HTERT RPE-1 (cell line): ENCODE data around the gene ZFPM1.

Experiments used
- in situ Hi-C: fragments of 300-500 bp; cut with MboI; formaldehyde crosslinking; loops from 4 replicates; pipeline ENCODE4 v1.14.3; 2020; ENCODE audit warnings: low sequenced_read_pairs

The ZFPM1 gene

DNA sequence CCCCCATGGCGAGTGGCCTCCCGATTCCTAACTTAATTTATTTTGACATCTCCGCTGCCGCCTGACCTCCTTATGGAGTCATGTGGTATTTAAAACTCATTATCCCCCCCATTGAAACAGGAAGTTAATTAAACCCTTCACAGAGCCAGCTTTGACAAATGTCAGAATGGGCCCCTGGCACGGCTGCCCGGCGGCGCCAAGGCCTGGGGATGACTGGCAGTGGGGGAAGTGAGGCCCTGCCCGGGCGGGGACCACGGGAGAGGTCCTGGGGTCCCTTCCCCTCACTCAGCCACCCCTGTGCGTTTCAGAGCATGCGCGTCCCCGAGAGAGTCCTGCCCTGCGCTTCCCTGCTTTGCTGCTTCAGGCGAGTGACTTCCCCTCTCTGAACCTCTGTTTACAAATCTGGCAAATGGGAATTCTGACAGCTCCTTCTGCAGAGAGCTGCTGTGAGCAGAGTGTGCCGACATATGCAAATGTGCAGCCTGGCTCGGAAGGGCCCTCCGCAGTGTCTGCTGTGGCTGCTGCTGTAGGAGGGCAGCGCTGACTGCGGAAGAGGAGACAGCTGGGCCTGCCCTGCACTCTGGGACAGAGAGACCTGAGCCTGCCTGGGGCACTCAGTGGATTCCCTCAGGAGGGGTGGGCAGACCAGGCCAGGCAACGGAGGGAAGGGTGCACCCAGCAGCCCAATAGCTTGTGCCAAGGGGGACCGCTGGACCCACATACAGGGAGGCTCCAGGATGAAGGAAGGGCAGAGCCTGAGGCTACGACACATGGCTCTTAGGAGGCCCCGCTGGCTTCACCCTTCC, 4.4 kb upstream of the ZFPM1 start:
- in situ Hi-C loops, result no loop called here

GRCh38 chr16:88449267-88449561, 3.9 kb upstream of the ZFPM1 start:
- in situ Hi-C loops, result no loop called here

- in situ Hi-C loops, result no loop called here
These were observed 1.2 kb upstream of the ZFPM1 start for GRCh38 chr16:88451586-88452481.

DNA sequence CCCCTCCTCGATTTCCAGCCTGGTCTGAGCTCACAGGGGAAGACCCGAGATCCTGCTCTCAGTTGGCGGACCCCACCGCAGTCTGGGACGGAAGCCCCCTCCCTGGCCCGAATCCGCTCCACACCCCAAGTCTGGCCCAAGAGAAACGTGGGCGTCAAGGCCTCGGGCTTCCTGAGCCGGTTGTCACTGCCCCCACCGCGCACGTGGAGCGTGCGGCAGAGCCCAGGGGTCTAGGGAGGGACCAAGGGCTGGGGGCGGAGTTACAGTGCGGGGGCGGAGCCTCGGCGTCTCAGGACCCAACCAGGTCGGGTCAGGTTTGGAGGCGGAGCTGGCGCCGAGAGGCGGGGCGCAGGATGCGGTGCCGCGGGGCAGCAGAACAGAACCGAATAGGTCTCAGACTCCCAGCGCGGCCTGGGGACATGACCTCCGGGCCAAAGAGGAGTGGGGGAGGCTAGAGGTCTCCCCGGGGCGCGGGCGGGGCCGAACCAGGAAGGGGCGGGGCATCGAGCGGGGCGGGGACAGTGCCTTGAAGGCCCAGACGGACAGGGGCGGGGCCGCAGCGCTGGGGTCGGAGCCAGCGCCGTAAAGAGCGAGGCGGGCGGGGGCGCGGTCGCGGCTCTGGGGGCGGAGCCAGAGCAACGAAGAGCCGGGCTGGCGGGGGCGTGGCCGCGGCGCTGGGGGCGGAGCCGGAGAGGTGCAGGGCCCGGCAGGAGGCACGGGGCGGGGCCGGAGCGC, 431 bp upstream of the ZFPM1 start:
- in situ Hi-C loops, result no loop called here

DNA sequence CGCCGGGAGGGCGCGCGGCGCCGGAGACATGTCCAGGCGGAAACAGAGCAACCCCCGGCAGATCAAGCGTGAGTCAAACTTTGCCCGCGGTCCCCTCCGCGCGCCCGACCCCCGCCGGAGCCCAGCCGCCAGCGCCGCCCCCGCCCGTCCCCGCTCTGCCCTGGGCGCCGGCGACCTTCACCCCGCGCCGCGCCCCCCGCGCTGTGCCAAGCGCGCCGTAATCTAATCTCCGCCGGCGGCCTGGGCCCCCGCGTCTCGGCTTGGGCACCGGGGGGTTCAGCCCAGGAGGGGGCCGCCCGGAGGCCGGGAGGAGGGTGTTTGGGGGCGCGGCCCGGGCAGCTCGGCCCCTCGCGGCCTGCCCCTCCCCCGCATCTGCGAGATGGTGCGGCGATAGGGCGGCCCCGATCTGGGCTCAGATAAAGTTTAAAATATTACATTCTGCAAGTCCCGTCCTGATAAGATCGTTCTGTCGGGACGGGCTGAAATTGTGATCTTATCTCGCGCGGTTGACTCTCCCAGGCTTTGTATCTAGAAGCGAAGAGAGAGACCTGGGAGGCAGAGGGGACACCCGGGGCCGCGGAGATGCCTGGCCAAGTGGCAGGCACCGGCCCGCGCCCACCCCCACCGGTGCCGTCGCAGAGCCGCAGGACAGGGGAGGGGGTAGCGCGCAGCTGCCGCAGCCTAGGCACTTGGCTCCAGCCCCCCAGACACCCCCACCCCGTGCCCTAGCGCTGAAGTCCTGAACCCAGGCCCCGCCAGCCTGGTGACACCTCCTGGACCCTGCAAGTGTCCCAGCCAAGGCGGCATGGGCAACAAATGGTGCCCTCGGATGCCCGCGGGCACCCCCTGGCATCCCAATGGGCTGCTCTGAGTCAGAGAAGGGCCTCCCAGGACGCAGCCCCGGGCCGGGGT, 787 bp downstream of the ZFPM1 start:
- in situ Hi-C loops, result no loop called here

GRCh38 chr16:88454523-88454947, 1.5 kb downstream of the ZFPM1 start:
- in situ Hi-C loops, result no loop called here

DNA sequence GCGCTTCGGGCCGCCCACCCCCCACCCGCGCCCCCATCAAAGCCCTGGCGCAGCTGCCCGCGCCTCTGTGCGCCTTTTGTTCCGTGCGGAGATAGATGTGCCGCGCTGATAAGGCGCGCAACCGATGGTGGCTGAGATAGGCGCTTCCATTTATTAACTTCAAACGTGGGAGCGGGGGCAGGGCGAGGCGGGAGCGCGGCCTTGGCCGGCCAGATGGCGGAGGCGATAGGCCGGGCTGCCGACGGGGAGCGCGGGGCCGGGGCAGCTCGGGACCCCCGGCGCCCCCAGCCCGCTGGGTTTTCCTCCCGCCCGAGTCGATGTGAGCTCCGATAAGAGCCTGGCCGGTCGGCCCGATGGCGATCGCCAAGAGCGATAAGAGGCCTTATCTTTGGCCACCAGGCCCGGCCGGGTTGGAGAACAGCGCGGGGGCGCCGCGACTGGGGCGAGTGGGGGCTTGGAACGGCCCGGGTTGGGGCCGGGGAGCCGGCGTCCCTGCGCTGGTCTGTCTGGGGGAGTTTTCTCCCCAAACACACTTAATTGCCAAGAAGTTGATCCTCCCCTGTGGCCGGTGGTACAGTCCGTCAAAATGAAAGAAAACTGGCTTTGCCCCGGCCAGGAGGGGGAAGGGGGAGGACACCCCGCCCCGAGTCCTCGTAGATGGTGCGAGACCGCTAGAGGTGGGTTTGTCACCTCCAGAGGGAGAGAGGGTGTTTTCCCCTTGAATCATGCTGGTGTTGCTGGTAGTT, 2.7 kb downstream of the ZFPM1 start:
- in situ Hi-C loops, result no loop called here

DNA sequence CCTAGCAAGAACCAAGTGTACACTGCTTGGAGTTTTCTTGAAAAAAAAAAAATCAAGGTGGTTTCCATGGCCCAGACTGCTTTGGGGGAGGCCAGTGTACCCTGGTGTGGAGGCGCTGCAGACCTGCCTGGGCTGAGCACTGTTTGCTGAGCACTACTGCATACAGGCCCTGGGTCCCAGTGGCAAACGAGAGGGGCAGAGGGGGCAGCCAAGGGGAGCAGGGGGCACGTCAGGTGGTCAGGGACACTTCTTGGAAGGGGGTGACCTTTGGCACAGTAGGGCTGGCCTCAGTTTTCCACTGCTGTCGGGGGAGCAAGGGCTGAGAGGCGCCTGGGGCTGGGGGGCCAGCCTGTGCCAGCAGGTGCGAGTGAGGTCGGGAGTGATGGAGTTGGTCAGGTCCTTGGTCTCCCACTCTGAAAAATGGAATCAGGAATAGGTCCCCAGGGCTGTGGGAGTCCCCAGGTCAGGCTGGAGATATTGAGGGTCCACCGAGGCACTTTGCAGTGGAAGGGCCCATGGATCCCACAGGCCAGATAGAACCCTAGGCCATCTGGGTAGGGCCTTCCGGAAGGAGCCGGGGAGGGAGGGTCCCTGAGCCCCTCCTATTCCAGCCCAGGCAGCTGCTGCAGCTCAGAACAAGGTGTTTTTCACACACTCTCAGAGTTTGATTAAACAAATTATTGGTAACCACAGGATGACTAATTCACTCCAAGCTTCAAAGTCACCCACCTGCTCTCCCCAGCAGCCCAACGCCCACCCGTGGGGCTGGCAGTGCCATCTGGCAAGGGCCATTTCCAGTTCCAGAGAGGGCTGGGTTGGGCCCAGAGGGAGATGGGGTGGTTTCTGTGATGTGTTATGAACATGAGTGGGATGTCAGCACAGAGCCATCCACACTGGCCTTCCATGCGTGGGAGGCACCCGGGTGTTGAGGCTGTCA, 3.5 kb downstream of the ZFPM1 start:
- in situ Hi-C loops, result no loop called here

DNA sequence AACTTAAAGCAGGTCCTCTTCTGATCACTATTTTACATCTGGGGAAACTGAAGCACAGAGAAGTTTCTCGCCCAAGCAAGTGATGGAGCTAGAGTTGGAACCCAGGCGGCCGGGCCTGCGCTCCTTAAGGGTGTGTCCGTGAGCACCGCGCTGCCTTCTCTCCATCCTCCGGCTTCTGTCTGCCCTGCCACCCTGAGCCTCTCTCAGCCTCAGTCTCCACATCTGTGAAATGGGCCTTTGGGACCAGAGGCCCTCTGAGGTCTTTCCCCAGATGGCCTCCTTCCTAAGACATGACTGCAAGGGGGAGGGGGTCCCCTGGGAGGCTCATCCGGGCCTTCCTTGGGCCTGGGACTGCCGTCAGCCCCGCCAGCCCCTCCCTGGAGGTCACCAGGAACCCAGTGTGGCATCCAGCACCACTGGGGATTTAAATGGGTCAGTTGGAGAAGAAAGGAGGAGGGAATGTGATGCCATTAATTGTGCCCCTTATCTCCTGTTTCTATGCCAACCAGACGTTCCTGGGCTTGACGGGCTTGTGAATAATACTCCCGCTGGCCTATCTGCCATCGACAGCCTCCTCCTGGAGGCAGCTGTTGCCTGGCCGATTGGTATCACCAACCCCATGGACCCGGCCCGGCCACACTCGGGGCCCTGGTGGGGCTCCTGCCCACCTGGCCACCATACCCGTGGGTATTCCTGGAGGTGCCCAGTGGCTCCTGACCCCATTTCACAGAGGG, 5.1 kb downstream of the ZFPM1 start:
- in situ Hi-C loops, result no loop called here

GRCh38 chr16:88458773-88459235, 5.7 kb downstream of the ZFPM1 start:
- in situ Hi-C loops, result no loop called here

GRCh38 chr16:88459366-88460073, 6.4 kb downstream of the ZFPM1 start:
- in situ Hi-C loops, result no loop called here

- in situ Hi-C loops, result no loop called here
These were observed 7.6 kb downstream of the ZFPM1 start for GRCh38 chr16:88460496-88461330.

DNA sequence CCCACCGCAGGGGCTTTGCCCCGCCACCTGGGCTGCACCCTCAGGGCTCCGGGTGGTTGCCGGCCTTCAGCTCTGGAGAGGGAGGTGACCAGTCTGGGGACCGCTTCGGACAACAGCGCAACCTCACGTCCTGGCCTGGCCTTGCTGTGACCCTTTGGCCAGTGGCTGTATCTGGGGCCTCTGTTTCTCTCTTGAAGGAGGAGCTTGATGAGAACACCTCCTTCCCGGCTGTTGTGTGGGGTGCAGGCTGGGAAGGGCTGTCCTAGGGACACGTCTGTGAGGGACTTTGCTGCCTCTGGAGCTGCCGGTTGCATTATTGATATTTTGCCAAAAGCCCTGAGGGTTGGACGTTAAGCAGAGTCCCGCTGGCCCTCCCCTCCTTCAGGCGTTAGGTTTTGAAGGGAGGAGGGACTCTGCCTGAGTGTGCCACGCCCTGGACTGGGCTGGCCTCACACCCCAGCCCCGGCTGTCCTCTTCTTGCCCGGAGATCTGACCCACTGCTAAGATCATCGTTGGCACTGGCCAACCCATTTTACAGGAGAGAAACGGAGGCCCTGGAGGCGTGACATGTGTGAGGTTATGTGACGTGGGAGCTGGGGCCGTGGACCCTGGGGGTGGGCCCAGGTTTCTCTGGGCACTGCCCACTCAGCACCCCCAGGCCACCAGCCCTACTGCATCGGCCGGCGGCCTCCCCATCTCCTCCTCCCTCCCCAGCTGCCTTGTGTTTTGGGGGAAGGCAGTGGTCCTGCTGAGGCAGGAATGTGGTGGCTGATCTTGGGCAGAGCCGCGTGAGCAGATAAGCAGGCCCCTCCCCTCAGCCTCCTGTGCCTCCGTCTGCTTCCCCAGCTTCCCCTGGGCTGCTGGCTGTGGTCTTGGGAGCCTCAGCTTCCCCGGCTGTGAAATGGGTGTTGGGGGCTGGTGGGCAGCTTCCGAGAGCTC, 8.5 kb downstream of the ZFPM1 start:
- in situ Hi-C loops, result no loop called here

- in situ Hi-C loops, result no loop called here
These were observed 9.3 kb downstream of the ZFPM1 start for GRCh38 chr16:88462396-88462795.

DNA sequence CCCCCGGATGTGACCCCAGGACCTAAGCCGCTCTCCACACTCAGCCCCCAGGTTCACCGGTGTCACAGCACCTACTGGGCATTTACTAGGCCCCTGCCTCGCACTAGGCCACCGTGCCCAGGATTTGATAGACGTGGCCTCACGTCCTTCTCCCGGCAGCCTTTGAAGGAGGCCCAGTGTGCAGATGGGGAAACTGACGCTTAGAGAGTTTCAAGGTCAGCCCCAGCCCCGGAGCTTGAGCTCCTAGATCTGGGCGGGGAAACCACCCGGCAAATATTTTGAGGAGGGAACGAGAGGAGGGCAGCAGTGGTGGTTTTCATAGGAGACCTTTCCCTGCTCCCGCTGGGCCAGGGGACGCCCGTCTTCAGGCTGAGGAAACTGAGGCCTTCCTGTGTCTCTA, 10.3 kb downstream of the ZFPM1 start:
- in situ Hi-C loops, result no loop called here
